Measurements from ENCODE around the gene CLTB.

CLTB gene

DNA sequence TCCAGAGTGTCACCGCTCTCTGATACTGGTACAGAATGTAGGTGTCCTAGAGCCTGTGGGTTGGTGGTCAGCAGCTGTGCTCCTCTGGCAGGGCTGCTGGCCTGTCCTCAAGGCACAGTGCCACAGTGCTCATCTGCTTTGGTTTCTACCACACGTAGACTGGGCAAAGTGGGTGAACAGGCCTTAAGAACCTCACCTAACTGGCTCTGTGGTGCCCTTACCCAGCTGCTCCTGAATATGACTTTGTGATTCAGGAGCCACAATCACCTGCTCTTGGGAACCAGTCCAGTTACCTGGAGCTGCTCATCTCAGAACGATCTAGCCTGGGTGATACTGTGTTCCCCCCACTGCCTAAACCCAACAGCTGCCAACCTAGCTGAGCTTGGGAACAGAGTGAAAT is 34.4 kb downstream of the CLTB start:
- DNase-seq (ENCODE audit: low spot score) = no peak

DNA sequence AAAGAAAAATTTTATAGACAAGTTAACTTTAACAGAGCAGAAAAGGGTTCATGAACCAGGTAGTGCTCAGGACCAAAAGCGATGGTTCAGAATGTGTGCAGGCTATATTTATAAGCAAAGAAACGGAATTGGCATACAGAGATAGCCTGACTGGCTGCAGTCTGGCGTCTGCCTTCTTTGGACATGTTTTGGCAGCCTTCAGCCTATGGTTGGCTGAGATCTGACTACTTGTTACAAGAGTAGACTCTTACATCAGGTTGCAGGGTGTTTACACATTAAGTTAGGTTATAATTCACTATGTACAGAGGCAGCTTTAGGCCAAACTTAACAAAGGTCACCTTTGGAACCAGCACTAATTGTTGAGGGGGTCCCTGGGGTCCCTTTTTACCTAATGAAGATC is 34.9 kb downstream of the CLTB start:
- no peak for DNase-seq (ENCODE audit: low spot score)

DNA sequence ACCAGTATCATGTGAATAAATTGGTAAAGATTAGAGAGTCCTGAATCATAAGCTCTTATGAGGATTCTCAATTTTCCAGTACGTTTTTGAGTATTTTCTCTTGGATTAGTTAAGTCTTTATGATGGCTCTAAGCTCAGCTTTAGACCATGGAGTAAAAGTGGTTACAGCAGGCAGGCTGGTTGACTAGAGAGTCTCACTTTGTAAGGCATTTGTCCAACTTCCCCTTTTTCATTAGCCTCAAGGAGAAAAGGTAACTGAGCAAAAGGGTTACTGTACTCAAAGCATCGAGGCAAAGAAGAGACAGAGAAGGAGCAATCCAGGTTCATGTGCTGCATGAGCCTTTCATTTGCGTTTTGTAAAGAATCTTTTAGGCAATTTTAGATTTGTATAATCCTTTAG is 36.5 kb downstream of the CLTB start:
- no peak for DNase-seq (ENCODE audit: low spot score)

DNA sequence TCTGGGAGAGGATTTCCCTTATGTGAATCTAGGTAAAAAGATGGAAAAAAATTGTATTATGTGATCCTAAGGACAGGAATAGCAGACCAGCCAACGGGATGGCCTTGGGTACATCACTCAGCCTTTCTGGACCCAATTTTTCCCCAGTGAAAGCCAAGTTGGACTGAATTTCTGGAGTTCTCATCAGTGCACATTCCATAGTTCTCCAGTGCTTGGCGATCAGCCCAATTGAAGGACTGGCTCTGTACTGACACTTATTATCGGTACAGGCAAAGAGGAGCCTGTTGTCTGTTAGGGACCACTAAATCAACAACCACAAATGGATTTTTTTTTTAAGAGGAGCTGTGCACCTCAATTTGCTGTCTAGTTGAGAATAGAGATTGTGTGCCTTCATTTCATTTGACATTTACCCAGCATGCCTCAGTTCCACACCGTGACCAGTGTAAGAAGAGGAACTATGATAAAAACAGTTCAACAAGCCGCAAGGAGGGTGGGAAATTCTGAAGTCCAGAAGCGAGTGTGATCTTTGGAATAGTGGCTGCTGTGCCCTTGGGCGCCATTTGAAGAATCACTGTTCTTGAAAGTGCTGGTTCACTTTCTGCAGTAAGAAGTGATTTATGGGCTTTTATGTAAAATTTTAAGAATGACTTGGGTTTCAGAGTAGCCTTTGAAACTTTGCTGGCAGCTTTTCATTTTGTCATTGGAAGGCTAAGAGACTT is 43.1 kb downstream of the CLTB start:
- DNase-seq (ENCODE audit: low spot score) = no peak

DNA sequence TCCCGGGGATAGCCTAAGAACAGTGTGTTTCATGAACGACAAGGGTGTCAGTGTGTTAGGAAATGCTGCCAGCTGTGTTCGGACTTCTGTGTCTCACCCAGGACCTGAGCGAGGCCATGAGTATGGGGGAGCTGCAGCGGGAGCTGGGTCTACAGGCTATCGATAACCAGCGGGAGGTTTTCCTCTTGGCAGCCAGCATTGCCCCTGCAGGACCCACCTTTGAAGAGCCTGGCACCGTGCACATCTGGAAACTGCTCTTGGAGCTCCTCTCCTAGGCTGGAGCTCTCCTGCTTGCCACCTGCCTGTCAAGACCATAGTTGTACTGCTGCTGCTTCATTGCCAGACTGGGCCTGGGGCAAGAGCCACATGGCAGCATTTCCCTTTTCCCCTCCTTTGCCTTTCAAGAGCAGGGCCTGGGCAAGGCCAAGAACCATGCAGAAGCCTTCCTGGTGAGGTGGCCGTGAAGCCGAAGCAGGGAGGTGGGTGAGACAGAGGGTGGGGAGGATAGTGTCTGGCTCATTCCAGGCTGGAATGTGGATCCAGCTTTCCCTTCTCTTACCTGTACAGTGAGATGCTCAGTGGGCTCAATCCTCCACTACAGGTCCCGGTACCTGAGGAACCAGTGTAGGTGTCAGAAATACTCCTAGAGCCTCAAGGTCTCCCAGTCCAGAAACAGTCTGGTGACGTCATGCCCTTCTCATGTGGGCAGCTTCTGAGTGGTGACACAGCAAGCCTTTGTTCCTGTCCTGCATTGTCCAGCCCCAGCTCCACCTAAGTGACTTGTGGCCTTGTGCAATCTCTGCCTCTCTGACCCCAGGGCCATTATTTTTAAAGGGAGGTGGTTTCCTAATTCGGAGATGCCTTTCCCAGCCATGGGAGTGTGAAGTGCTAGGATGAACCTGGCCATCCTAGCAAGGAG is 44.5 kb downstream of the CLTB start:
- no peak for DNase-seq (ENCODE audit: low spot score)

DNA sequence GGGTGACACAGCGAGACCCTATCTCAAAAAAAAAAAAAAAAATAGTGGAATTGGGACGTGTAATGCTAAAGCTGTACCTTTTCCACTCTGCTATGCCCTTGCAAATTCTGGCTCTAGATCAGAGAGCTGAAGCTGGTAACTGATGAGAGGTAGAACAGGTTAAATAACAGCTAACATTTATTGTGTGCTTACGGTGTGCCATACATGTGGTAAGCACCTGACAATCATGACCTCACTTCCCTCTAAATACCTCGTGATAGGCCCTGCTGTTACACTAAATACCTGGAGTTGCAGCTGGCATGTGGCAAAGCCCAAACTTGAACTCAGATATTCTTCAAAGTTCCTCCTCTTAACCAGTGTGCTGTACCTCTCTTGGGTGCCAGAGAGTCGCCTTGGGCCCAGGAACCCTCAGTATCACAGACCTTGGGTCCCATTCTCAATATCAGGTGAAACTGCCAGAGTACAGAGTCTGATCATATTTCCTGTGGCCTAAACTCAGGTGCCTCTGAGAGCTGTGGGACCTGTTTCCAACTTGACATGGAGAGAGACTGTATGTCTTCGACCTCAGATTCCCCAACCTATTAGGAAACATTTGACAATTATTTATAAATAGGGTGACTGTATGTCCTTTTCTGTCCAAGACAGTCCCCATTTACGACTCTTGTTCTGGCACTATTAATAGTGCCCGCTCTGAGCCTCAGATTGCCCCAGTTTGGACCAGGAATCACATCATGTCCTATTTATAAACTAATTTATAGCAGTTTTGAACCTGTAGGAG is 46.2 kb downstream of the CLTB start:
- no peak for DNase-seq (ENCODE audit: low spot score)

DNA sequence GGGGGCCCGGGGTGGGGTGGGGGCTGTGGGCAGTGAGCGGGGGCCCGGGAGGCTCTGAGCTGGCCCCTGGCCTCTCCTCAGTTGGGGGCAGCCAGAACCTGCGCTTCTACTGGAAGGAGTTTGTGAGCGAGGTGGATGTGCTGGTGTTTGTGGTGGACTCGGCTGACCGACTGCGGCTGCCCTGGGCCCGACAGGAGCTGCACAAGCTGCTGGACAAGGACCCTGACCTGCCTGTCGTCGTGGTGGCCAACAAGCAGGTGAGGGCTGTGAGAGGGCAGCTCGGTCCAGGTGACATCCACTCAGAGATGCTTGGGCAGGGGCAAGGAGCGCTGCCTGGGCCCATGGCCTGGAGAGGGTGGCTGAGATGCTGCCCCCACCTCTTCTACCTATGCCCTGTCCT is 47.6 kb downstream of the CLTB start:
- no peak for DNase-seq (ENCODE audit: low spot score)

DNA sequence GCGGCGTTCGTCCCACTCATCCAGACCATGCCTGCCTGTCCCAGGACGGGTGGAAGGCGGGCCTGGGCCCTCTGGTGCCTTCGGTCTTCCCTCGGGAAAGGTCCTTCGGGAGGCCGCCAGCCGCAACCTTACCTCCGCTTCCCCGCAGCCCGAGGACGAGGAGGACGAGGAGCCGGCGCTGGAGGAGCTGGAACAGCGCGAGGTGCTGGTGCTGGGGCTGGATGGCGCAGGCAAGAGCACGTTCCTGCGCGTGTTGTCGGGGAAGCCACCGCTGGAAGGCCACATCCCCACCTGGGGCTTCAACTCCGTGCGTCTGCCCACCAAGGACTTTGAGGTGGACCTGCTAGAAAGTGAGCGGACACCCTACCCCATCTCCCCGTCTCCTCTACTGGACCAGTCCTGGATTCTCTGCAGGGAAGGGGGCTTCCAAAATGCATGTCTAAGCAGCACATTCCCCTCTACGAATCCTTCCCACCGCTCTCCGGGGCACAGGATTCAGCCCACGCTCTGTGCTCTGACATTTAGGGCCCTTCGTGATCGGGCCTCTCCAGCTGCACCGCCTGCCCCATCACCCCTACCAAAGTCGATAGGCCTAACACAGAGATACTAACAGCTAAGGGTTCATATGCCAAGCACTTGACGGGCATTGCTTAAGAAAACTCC is 50.0 kb downstream of the CLTB start:
- no peak for DNase-seq (ENCODE audit: low spot score)

DNA sequence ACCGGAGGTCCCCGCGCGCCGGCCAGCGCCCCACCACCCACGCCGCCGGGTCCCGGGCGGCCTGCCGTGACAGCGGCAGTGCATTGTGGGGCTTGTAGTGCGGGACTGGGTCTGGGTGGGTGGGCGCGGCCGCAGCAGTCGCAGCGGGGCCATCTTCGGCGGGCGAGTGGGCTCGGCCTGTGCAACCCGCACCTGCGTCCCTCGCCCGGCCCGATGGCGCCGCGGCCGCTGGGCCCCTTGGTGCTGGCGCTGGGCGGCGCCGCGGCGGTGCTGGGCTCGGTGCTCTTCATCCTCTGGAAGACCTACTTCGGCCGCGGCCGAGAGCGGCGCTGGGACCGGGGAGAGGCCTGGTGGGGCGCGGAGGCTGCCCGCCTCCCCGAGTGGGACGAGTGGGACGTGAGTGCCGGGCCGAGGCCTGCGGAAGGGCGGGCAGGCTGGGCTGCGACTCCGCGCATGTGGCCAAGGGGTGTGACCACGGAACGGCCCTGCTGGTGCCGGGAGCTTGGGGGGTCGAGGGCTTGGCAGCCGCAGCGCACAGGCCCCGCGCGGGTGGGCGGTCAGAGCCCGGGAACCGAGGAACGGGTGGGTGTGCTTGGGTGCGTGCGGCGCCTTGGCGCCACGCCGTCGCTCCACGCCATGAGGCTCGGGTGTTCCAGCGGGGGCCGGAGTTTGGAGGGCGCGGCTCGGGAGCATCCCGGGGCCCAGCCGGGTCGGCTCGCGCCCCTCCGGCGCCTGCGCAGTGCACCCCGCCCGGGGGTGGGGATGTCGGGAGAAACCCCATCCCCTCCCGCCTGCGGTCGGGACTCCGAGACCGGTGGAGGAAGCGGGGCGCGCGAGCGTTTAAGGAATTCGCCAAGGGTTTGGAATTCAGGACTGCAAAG is 50.7 kb downstream of the CLTB start, which contains the start of gene ARL10:
TSS of gene ARL10 (plus strand) at position 137 of the 881 bp plus-strand sequence. CDS start at position 214, 77 bp downstream.
- no peak for DNase-seq (ENCODE audit: low spot score)

DNA sequence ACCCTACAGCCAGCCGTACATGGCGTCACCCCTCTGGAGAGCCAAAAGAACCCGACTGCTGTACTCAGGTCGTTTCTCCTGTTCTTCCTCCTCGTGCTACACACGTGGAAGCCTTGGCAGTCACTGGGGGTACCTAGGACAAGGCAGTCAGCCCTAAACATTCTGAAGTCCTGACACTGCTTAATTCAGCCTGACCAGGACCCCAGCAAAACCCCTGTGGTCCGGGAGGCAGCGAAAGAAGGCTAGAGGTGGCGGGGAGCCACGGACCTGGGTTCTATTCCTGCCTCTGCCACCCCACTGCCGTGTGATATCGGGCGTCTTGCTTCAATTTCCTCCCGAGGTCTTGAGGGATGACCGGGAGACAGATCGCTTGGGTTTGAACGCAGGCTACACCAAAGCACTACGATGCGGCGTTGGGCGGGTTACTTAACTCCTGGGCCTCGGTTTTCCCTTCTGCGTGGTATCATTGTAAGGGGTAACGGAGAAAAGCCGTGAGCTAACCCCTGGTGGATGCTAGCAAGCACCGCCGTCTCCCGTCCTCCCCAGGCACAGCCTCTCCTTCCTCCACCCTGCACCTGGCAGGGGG is 51.5 kb downstream of the CLTB start:
- no peak for DNase-seq (ENCODE audit: low spot score)

DNA sequence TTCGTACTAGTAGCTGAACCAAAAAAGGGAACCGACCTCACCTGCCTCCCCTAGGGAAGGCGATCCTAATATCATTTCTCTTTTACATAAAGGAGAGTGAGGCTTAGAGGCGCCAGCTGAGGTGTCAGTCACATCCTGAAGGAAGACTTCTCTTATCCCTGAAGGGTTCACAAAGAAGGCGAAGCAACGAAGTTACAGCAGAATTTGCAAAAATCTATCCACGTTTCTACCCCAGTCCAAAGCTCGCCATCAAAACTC is 54.2 kb downstream of the CLTB start:
- DNase-seq (ENCODE audit: low spot score) = no peak

DNA sequence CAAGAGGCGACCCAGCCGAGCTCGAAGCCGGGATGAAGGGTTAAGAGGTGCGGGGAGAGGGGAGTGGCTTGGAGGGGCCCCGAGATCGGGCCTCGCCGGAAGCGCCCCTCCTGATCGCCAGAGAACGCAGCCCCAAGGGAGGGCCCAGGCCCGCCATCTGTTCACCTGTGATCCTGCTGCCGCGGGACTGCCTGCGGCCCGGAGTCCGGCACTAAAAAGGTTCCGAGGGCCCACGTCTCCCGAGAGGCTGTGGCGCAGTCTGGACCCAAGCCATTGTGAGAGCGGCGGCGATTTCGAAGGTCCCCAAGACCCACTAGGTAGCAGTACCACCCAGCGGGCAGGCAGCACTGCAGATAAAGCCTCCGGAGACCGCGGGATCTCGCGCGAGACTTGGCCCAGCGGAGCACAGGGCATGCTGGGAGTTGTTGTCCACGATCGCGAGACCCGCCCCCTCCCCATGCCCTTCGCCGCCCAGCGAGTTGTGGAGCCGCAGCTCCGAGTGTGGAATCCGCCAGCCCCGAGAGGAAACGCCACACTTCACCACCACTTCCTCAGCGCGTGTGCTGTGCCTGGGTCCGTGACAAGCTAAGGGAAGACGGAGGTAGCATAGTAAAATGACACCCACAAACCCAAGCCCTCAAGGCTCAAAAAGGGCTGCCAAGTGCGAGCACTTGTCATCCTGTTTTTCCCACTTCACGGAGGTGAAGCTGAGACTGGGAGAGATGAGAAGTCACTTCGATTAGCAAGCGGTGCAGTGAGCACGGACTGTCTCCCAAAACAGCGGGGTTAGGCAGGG is 54.7 kb downstream of the CLTB start, which contains the start of gene KIAA1191:
TSS of gene KIAA1191 (minus strand) at position 328 of the 796 bp plus-strand sequence. CDS start 2,256 bp downstream, outside the sequence.
- peak; percentile 89 for DNase-seq (ENCODE audit: low spot score)

DNA sequence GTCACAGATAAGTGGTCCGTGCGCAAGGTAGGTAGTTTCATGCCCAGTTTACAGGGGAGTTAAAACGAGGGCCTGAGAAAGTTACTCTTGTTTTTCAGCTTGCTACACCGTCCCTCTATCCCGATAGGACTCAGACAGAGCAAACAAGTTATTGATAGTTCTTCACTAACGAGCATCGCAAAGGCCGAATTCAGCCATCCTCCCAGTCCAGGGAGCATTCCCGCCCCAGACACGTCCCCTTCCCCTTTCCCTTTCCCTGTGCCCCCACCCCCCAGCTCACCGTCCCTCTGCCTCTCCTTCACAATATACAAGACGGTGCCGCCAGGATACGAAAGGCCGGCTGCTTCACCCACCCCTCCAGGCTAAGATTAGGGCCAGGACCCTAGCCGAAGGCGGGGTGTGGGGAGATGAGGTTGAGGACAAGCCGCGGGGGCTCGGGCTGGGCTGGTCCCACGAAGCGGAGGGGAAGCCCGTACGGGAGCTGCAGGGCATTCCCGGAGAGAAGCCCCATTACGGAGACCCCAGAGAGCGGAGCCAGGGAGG is 55.4 kb downstream of the CLTB start:
- DNase-seq (ENCODE audit: low spot score) = no peak

DNA sequence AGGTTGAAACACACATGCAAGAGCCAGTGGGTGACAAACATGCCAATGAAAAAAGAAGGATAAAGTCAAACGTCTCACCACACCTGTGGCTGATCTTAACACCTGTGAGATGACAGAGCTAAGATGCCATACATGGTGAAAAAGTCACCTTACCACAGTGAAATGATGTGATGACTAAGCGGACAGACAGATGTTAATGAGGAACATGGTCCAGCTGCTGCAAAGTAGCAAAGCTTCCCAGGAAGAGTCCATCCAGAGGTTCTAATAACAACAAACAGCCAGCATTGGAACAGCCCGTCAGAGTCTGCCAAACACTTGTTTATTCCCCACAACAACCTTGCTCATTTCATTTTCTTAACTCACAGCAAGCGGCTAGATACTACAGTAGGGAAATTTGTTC is 56.7 kb downstream of the CLTB start:
- no peak for DNase-seq (ENCODE audit: low spot score)

DNA sequence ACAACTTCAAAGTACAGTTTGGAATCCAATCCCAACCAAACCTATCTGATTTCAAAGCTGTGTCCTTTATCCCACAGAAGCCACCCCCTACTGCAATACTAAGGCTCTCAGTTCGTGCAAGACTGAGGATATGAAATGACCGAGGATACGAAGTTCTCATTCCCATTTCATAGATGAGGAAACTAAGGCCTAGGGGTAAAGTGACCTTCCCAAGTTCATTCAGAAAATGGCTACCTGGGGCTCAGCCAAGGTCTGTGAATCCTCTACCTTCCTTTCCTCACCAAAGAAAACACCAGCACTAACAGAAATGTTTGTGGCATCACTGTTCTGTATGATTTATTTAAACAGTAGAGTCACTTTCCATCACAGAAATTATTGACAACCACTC is 60.2 kb downstream of the CLTB start:
- DNase-seq (ENCODE audit: low spot score) = no peak

DNA sequence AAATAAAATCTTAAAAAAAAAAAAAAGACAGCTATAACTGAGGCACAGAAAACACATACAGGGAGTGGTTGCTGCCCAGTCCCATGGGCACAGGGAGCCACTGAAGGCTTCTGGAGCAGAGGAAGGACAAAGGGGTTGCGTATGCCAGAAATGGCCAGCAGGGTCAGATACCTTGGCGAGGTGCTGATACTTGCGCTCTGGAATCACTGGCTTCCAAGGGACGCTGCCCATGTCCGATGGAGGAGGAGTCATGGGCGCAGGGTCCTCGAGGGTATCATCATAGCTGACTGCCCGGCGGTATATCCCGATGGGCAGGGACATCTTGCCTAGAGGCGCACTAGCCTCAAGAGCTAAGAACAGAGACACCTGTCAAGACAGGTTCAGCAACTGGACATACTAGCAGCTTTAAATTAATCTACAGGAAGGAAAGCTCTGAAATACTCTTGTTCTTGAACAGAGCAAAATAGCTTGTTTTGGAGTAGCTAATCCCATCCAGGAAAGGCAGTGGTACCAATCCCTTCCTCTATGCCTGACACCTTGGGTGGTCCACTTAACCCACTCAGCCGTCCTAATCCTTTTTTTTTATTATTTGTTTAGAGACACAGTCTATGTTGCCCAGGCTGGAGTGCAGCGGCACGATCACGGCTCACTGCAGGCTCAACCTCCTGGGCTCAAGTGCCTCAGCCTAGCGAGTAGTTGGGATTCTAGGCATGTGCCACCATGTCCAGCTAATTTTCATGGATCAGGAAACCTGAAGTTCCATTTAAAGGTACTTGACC is 60.8 kb downstream of the CLTB start:
- DNase-seq (ENCODE audit: low spot score) = no peak

DNA sequence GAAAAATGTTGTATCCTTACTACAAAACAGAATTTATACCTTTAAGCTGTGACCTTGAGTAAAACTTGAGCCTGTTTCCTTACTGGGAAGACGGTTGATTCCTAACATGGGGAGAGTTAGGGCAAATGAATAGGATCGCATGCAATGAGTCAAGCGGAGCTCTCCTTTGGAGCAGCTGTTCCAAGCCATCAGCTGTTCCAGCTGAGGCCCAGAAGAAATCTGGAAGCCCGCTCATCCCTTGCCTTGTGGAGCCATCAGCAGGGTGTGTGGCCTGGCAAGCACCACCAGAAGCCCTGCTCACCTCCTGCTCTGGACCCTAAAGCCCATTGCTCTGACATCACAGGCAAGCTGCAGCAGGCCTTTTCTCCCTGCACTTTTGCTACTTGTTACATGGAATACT is 62.8 kb downstream of the CLTB start:
- DNase-seq (ENCODE audit: low spot score) = no peak

DNA sequence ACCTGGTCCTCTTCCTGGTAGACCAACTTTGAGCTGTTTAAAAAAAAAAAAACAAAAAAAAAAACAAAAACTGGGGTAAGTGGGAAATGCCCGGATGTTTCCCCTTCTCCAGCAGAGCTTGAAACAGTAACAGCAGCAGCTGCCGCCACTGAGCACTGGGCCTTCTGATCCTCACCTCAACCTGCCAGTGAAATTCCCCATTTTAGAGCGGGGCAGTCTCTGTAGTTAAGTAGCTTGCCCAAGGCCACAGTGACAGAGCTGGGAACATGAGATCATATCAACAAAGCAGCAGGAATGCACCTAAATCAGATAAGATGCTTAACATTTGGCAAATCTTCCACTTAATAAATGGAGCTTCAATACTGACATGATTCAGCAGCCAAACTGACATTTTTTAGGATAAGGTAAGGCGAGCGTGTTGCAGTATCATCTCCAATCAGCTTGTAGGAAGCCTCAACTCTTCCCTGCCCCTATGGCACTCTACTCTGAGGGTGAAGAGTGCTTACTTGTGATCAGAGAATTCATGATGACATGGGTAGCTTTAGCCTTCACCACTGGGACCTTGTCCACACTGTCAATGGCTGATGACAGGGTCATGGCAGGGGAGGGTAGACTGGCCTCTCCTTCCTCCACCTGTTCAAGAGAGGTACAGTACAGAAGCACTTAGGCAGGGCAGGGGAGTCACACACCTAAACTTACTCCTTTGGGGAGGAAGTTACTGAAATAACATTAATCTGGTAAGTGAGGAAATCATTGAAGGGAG is 64.0 kb downstream of the CLTB start:
- DNase-seq (ENCODE audit: low spot score) = no peak
